ENCODE results near the gene GRB10.

The GRB10 gene

DNA sequence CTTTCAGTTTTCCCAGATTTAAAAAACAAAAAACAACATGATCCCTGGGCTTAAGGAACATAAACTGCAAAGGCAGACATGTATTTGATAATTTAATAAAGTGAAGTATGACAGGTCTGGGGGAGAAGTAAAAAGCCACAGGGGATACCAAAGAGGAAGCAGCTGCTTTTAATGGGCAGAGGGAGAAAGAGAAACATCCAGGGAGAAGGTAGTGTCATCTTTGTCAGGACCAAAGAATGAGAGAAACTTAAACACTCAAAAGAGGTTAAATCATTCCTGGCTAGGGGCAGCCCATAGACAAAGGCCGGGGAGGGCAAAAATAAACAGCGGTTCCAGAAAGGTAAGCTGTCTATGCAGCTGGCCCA is 94.5 kb downstream of the GRB10 start:
- DNase-seq (ENCODE audit: low spot score): no peak

DNA sequence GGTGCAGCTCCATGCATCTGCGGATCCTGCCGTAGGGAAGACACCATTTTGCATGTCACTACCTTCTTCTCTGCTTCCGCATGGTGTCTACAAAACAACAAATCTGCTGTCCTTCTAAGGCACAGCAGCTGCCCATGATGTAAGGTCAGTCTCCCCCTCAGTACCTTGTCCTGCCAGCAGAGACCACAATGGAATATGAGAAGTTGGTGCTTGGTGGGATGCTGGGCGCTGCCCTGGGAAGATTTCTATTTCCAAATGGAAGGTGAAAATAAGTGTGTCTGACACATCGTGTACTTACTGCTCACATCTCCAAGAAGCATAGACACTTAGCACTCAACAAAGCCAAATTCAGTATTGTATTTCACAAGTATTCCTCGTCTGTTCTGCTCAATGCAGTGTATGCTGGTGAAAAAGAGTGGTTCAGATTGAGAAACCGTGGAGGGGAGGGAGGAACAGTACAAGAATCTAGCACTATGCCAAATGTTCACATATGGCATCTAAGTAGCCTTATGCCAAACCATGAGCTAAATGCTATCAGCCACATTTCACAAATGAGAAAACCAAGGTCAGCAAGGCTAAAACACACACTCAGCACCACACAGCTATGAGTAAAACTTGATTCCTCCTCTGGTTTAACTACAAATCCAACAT is 95.0 kb downstream of the GRB10 start:
- DNase-seq (ENCODE audit: low spot score): peak; percentile 71

DNA sequence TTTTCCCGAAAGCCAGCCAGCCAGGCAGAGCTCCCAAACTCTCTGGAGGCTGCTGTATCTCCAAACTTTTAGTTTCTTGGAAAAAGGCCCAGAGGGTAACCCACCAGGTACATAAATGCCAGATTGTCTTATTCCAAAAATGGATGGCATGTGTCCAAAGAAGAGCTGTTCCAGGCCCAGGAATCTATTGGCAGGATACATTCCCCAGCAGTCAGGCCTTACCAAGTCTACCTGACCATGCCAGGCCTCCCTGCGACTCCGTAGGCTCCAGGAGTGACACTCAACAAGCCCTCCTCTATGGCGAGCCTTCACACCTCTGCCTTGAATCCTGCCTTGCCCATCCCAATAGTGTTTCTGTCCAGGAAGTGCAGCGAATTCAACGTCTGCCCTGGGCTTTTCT is 95.6 kb downstream of the GRB10 start:
- DNase-seq (ENCODE audit: low spot score): no peak

DNA sequence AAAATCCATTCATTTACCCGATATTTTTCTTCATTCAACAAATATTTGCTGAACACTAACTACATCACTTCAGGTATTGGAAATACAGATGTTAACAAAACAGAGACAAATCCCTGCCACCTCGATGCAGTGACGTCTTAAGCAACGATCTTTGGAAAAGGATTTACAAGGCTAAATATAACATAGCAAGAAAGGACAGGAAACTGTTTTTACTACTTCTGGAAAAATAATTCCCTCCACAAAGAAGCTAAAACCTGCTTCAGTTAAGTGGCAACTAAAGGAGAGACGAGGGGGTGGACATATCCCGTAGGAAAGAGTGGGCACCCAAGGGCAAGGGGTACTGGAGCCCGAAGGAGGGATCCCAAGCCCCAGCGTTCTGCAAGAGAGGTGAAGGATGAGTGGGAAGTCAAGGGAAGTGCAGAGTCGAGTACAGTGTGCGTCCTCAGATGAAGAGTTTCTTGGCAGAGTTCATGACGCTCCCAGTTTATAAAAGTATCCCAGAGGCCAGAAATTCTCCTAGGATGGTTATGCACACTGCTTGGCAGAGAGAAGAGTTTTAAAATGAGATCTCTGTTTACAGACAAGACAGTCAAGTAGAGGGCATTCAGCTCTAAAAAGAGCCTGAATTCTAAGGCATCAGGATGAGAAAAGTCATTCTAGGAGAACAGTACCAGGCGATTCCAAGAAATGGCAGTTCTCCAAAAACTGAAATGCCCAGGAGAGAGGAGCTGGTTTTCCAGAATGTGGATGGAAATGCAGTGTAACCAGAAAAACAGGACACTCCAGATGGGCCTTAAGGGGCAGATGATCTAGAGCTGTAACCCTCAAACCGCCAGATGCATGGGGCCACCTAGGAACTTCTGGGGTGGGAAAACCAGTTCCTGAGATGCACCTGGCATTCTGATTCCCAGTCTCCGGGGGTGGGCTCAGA is 97.3 kb downstream of the GRB10 start:
- no peak for DNase-seq (ENCODE audit: low spot score)

DNA sequence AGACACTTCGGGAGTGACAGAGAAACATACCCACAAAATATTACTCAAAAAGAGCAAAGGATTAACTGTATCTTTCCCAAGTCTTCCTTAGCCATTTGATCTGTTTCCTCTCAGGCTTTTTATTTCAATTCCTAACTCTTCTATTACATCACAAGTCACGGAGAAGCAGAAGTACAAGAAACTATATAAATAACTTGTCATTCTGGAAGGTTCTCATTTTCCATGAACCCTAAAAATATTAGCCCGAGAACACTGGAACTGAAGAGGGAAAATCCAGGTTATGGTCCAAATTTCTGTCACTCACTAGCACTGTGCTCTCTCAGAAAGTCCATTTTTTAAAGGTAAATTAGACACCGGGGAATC is 98.0 kb downstream of the GRB10 start:
- no peak for DNase-seq (ENCODE audit: low spot score)

DNA sequence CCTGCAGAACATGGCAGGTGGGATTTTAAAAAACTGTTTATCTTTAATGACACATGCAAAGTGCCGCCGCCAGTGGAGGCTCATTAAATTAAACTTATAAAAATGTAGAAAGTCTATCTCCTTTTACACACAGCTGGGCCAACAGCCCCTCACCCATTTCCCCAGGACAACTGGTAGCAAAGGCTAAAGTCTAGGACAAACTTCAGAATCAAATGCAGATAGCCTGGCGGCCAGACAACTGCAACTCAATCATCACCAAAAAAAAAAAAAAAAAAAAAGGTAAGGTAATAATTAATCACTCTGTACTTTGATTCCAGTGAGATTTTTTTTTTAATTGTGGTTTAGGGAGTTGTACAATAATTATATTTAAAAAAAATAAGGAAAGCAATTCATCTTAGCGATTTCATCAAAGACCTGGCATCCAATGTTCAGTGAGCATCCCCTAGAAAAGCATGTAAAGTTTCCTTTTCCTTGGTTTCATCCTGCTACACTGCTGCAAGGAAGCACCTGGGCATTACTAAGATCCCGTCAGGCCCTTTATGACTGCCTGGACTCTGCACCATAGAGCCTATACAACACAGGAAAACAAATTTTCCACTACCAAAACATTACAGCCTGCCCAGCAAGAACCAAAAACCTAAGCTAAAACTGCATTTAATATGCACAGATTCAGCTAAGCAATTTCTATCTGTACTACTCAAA is 98.5 kb downstream of the GRB10 start:
- no peak for DNase-seq (ENCODE audit: low spot score)

DNA sequence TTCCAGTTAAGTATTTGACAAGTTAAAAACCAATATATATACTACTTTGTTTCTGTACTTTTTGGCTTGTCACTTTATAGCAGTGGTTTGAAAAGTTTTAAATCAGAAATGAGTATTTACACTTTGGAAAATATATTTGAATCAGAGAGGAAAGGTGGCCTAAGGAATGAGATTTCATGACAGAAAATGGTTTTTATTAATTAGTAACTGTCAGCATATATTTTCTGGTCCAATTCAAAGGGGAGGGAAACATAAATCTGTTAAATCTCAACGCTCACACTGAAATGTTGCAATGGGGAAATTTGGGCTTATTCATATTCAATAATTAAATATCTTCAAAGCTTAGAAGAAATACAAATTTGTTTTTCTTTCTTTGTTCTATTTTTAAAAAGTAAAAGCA is 100.1 kb downstream of the GRB10 start:
- no peak for DNase-seq (ENCODE audit: low spot score)

DNA sequence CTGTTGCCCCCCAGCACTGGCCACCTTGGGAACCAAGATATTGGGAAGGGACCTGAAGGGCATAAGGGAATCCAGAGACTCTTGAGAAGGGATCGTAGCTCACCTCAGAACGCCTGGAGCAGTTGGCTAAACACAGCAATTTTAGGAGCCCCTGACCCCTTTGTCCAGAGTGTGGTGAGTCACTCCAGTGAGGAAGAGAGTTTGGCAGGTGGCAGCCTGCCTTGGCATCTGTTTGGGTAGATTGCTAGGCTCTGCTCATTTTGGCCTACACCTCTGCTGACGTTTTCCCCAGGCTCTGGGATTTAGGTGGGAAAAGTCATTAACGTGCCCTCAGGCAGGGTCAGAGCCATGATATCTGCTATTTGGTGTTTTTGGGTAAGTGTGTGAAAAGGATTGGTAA is 100.6 kb downstream of the GRB10 start:
- no peak for DNase-seq (ENCODE audit: low spot score)

DNA sequence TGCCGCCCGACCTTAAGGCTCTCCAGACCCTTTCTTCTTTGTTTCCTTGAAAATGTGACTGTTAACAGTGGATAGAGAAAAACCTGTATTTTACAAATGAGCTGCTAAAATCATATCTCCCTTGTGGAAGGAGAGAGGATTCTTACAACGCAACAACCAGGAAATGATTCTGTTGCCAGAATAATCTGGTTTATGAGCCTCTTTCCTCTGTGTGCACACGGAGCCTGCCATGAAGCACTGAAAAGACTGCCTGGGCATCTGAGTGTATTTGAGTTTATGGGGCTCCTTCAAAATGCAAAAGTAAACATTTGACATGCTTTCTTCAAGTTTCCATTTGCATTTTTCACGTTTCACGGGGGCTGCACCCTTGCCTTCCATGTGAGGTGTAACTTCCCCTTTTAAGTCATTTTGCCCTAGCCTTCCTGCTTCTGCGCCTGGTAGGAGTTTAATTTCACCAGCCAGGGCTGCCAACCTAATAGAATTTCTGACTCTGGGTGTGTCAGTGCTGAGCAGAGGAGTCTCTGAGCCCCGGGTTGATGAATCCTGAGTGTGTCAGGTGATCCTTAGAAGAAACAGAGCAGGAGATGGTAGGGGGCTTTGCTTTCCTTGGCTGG is 101.2 kb downstream of the GRB10 start:
- no peak for DNase-seq (ENCODE audit: low spot score)

DNA sequence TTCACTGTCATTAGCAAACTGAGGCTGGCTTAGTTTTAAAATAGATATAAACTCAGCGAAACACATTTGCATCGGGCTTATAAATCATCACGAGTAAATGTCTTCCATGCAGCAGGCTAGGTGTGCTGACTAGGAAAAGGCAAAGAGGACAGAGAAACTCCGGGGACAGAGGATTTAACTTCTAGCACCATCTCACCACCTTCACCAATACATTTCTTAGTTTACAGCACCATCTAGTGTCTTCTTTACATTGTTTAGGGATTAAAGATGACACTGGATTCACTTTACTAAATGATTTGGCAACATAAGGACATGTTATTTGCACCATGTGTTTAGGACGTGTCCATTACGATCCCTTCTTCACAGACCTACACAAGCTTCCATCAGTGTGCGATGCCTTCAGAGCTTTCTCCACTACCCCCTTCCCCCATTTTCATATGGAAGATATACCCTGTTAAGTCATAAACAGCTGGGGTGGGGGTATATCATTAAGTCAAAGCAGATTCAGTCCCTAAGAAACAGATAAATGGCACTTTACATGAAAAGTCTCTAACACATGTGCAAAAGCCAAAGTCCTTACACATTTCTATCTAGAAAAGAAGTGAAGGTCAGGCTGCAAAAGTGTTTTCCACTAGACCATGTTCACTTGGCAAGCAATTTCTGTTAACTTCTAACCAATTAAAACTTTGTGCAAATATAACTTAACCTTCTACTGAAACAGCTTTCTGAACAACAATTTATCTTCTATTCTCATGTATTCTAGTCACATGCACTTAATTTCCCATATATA is 103.3 kb downstream of the GRB10 start:
- DNase-seq (ENCODE audit: low spot score): peak; percentile 47

DNA sequence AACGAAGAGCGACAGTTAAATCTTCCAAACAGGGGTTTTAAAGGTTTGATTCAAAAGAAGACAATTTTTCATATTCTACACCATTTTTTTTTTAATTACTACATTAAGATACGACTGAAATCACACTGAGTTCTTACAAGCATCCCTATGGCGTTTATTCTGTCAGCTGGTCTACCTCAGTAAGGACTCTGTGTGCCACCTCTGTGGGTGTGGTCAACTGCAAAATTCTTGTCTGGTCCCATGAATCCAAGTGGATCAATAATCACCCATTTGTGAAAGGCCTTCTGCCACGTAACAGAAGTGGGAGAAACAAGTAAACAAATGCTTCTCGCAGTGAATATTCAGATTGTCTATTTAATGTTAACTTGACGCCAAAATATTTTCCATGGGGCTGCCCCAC is 104.1 kb downstream of the GRB10 start:
- DNase-seq (ENCODE audit: low spot score): no peak

DNA sequence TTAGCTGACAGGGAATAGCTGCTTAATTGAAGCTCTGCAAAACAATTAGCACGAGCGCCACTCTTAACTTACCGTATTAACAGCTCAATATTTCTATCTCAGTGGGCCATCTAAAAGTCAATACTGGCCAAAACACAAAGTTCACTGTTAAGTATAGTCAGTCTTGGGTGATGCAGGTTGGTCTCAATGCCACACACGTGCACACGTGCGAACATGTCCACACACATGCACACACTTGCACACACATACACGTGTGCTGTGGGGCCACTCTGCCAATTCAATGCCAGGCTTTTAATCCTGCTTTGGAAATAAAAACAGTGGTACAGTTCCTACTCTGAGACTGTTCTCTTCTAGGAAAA is 105.1 kb downstream of the GRB10 start:
- DNase-seq (ENCODE audit: low spot score): no peak

DNA sequence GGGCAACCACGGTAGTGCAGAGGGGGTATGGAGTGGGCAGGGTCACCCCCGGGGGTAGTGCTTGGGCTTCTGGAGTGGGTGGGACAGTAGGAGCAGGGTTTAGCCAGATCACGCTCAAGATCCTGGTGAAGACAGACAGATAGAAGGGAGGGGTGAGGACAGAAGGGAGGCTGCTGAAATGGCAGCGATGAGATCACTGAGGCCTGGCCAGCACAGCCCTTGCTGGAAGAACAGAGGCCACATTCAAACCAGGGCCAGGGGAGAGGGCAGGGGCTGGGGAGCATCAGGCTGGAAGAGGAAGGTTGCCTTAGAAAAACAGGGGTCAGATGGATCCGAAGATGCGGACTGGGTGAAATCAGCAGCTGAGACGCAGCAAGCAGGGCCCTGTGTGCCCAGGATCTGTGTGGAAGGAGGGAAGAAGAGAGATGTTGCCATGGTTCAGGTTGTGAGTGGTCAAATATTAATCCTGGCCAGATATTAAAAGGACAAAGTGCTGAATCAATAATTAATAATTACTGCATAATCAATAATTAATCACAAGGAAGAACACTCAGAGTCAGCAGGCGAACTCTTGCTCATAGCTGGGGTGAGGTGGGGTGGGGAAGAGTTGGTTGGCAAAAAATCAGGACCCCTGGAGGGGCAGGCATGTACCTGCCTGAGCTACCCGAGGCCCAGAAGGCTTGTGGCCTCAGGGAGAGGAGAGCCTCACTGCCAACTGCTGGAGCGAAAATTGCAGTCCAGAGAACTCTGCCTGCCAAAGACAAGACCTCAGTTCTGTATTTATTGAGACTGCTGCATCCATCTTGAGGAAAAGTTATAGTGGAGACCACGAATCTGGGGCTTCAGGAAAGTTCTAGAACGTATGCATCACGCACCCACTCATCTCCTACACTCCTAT is 105.7 kb downstream of the GRB10 start:
- no peak for DNase-seq (ENCODE audit: low spot score)

DNA sequence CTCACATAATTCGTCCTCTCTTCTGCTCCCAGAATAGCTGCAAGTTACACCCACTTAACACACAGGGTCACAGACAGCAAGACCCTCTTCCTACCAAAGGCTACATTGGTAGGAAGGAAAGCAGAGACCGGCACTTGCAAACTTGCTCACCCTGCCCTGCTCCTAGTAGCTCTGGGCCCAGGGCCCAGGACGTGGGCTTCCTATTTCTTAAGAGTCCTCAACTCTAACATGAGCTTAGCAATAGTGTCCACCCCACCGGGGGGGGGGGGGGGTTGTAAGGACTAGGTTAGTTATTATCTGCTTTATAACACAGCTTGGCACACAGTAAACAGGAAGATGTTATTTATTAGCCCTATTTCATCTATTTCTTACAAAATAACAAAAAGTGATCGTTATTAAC is 106.6 kb downstream of the GRB10 start:
- DNase-seq (ENCODE audit: low spot score): no peak

DNA sequence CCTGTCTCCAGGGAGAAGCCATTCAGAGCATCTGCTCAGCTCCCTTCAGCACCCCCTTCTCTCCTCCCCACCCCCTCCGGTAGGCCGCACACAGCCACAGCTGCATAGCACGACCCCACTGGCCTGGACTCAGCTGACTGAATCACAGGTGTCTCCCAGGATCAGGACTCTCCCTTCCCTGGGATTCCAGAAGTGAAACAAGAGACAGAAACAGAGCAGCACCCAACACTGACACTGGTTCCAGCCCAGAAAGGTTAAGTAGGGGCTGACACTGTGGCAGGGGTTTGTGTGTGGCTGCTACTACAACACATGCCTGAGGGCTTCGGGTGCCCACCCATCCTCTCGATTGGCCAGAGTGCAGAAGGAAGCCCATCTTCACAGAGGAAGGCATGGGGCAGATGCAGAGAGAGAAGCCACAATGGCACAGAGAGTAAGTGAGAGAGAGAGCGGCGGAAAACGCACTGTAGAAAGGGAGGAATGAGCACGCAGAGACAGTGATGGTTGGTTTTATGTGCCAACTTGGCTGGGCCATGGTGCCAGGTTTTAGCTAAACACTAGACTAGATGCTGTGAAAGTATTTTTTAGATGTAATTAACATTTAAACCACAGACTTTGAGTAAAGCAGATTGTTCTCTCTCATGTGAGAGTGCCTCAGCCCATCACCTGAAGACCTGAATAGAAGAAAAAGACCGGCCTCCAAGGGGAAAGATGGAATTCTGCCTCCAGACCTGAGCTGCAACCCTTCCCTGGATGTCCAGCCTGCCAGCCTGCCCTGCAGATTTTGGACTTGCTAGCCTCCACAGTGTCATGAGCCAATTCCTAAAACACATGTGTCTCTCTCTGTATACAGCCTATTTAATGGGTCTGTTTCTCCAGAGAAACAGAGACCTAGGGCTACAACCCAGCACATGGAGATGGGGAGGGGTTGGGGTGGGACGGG is 107.5 kb downstream of the GRB10 start:
- no peak for DNase-seq (ENCODE audit: low spot score)

DNA sequence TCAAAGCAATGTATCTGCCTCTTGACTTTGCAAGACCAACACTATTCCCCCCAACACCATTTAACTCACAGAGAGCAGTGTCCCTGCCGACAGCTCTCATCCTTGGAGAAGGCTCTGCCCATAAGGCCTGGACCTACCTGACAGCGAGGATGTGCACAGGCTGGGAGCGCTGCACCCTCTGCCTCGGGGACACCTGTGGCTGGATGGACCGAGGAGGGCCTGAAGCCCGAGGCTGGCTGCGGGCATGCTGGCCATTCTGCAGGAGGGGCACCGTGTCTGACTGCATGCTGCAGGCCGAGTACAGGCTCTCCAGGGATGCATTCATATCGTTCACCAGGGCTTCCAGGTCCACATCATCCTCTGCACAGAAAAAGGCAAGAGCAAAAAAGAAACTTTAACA is 108.4 kb downstream of the GRB10 start:
- DNase-seq (ENCODE audit: low spot score): no peak

DNA sequence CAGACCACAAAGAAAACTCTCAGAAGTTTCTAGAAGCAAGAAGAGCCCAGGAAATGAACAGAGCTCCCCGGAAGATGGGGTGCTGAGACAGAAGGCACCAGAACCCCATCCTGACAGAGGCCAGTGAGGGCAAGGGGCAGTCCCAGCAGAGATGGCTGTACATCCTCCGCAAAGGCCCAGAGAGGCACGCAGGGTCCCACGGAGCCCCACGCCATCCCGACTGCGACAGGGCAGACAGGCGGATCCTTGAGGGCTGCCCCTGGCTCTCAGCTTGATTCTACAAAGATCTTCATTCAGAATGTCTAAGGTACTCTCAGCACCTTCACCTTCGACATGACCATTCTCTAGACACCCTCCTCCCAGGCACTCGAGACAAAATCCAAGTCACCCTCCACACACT is 109.6 kb downstream of the GRB10 start:
- DNase-seq (ENCODE audit: low spot score): no peak

DNA sequence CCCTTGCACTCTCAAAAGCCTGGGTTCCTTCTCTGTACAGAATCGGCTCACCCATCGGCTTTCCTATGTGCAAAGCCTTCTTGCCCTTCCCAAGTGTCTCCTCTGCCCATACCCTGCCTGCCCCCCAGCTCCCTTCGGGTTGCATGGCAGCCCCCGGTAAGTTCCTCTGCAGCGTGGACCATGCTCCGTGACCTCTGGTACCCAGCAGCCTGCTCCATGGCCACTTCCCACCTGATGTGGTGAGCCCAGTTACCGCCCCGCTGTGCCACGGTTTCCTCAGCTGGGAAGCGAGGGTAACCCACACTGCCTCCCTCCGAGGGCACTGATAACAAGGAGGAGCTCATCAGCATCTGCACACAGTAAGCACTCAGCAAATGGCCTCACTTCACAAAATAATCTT is 110.7 kb downstream of the GRB10 start:
- DNase-seq (ENCODE audit: low spot score): no peak

DNA sequence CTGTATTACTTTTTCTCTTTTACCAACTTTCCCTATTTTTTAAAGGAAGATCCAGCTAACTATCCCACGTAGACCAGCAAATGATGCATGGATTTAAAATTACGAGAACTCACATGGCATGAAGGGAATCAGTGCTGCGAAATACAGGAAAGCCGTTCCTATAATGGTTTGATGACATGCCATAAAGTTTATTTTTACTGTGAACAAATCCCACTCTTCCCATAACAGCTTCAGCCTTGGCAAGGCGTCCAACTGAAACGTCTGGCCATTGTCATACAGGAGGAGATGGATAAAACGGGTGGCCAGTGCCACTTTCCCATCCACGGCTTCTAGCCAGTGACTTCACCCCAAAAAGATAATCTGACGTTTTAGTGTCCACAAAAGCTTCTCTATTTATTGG is 111.3 kb downstream of the GRB10 start:
- DNase-seq (ENCODE audit: low spot score): no peak

DNA sequence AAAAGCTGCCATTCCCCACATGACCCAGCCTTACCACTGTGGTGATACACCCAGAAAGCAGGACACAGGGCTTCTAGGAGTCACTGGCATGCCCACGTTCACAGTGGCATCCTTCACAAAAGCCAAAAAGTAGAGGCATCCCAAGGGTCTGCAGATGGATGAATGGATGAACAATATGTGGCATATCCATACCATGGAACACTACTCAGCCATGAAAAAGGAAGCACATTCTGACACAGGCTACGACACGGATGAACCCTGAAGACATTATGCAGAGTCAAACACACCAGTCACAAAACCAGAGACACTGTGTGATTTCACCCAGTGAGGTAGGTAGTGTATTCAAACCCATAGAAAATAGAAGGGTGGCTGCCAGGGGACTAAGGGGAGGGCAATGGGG is 112.8 kb downstream of the GRB10 start:
- DNase-seq (ENCODE audit: low spot score): no peak
